ENCODE measurements around the gene ST6GALNAC3. TPM values are rescaled to one million over a fixed set of nuclear protein-coding genes. Genes with fewer than 3 reads are reported as not detected.

ST6GALNAC3 gene
- total and polyA plus RNA-seq, 3 donors from 2014 or later, result 0.46 to 0.87 (median 0.74) TPM

- Histone ChIP-seq H3K36me3 (ENCODE audit: low read depth, missing control alignments) (no peaks in the 10 kb centered on the region), H3K27ac (no peak overlapping the region), H3K4me1 (no peaks in the 10 kb centered on the region), H3K9me3 (no peaks in the 10 kb centered on the region), H3K27me3 (no peaks in the 10 kb centered on the region), H3K4me3 (no peak overlapping the region)
- TF ChIP-seq POLR2A (IDR thresholded peaks at IDR 0.05) (no peak), CTCF (IDR thresholded peaks at IDR 0.05) (no peak)
- DNase-seq, result no peak
- intact Hi-C loops (cut with DNase I; ENCODE audit: low total_unique reads), result no loop called here
- WGBS, 2 donors, result 96 to 97% methylated on average over 3 of the region's 3 CpGs
These were observed 40.6 kb upstream of the ST6GALNAC3 start for GRCh38 chr1:76033800-76034475.

- H3K4me1 ChIP-seq, result no peaks in the 10 kb centered on the region
- H3K9me3 ChIP-seq, result no peaks in the 10 kb centered on the region
- no peaks in the 10 kb centered on the region for H3K36me3 ChIP-seq (ENCODE audit: low read depth, missing control alignments)
- H3K27me3 ChIP-seq, result no peaks in the 10 kb centered on the region
- TF ChIP-seq CTCF (IDR thresholded peaks at IDR 0.05), result no peak
- TF ChIP-seq POLR2A (IDR thresholded peaks at IDR 0.05), result no peak
- intact Hi-C loops (cut with DNase I; ENCODE audit: low total_unique reads), result no loop called here
- H3K4me3 ChIP-seq, result no peak overlapping the region
- WGBS, 2 donors, result 45 to 84% methylated on average over 2 of the region's 2 CpGs
- no peak for DNase-seq
- no peak overlapping the region for H3K27ac ChIP-seq
These were observed 39.5 kb upstream of the ST6GALNAC3 start for GRCh38 chr1:76035053-76035452.

- intact Hi-C loops (cut with DNase I; ENCODE audit: low total_unique reads), result no loop called here
These were observed 37.2 kb upstream of the ST6GALNAC3 start for GRCh38 chr1:76037324-76037723.

GRCh38 chr1:76038287-76039004 is 36.1 kb upstream of the ST6GALNAC3 start:
- H3K27ac ChIP-seq, result no peak overlapping the region
- H3K36me3 ChIP-seq (ENCODE audit: low read depth, missing control alignments), result no peaks in the 10 kb centered on the region
- no peaks in the 10 kb centered on the region for H3K9me3 ChIP-seq
- WGBS, 2 donors, result 49 to 51% methylated on average over 3 of the region's 3 CpGs
- no peaks in the 10 kb centered on the region for H3K4me1 ChIP-seq
- TF ChIP-seq POLR2A (IDR thresholded peaks at IDR 0.05) (no peak), CTCF (IDR thresholded peaks at IDR 0.05) (no peak)
- H3K27me3 ChIP-seq, result no peaks in the 10 kb centered on the region
- no peak overlapping the region for H3K4me3 ChIP-seq
- intact Hi-C loops (cut with DNase I; ENCODE audit: low total_unique reads), result no loop called here
- no peak for DNase-seq

More at GRCh38 chr1:76037324-76037723, 37.2 kb upstream of the ST6GALNAC3 start:
- H3K4me3 ChIP-seq, result no peak overlapping the region
- H3K36me3 ChIP-seq (ENCODE audit: low read depth, missing control alignments), result no peaks in the 10 kb centered on the region
- no peak for DNase-seq
- no peaks in the 10 kb centered on the region for H3K9me3 ChIP-seq
- no peaks in the 10 kb centered on the region for H3K4me1 ChIP-seq
- no peak overlapping the region for H3K27ac ChIP-seq
- H3K27me3 ChIP-seq, result no peaks in the 10 kb centered on the region
- WGBS, 2 donors, result 63 to 66% methylated on average over 4 of the region's 4 CpGs
- TF ChIP-seq POLR2A (IDR thresholded peaks at IDR 0.05), result no peak
- TF ChIP-seq CTCF (IDR thresholded peaks at IDR 0.05), result no peak

Measured in testis (tissue), 3 donors.